WTC11 (cell line): ENCODE results near the gene OLFM1. TPM values are rescaled to one million over a fixed set of nuclear protein-coding genes. Genes with fewer than 3 reads are reported as not detected.

Experiments used
- ATAC-seq: fragments of 200-7000 bp; cut with Tn5 transposase; 2 replicates; pipeline ENCODE4 v1.10.0; 2021; ENCODE audit warnings: mild to moderate bottlenecking, moderate library complexity
- CTCF ChIA-PET: fragments of 300-600 bp; sonication (Branson Sonifier 250); formaldehyde crosslinking; loops from one replicate; lab custom pipeline; 2021; ENCODE audit warnings: antibody characterized with exemption; lab: Charles Lee
- POLR2A ChIA-PET: fragments of 350-600 bp; sonication (Branson Sonifier 250); formaldehyde crosslinking; loops from one replicate; lab custom pipeline; 2021; ENCODE audit warnings: antibody characterized with exemption; lab: Charles Lee
- DNase-seq: peaks from one replicate; pipeline ENCODE4 v3.0.0; 2021; ENCODE audit warnings: low spot score
- H3K27ac Mint-ChIP-seq: 2 replicates; pipeline ENCODE4 v1.8.0; 2021; ENCODE audit warnings: mixed read lengths
- H3K27me3 Mint-ChIP-seq: 2 replicates; pipeline ENCODE4 v1.8.0; 2021; ENCODE audit warnings: low read depth, mild to moderate bottlenecking, moderate library complexity, mixed read lengths
- H3K36me3 Mint-ChIP-seq: 2 replicates; pipeline ENCODE4 v1.8.0; 2021; ENCODE audit warnings: mixed read lengths
- H3K4me1 Mint-ChIP-seq: 2 replicates; pipeline ENCODE4 v1.8.0; 2022; ENCODE audit warnings: mixed read lengths
- H3K4me3 Mint-ChIP-seq: 2 replicates; pipeline ENCODE4 v1.8.0; 2021; ENCODE audit warnings: mild to moderate bottlenecking, moderate library complexity, mixed read lengths
- H3K9me3 Mint-ChIP-seq: 2 replicates; pipeline ENCODE4 v1.8.0; 2021; ENCODE audit warnings: mixed read lengths
- CREB1 ChIP-seq: sonication (generic); formaldehyde crosslinking; IDR thresholded peaks from 2 replicates; pipeline ENCODE4 v1.8.0; 2023; ENCODE audit warnings: mild to moderate bottlenecking, missing genetic modification reagents
- CTCF ChIP-seq: fragments of 200-600 bp; IDR thresholded peaks from 2 replicates; pipeline ENCODE4 v1.8.0; 2022; ENCODE audit warnings: antibody characterized with exemption
- E2F1 ChIP-seq: sonication (generic); formaldehyde crosslinking; IDR thresholded peaks from 2 replicates; pipeline ENCODE4 v1.8.0; 2022; ENCODE audit warnings: mild to moderate bottlenecking, missing genetic modification reagents
- E2F4 ChIP-seq: sonication (generic); formaldehyde crosslinking; IDR thresholded peaks from 2 replicates; pipeline ENCODE4 v1.8.1; 2022; ENCODE audit warnings: low read depth, mild to moderate bottlenecking, moderate library complexity, missing genetic modification reagents, borderline replicate concordance
- E2F5 ChIP-seq: sonication (generic); formaldehyde crosslinking; IDR thresholded peaks from 2 replicates; pipeline ENCODE4 v1.8.1; 2022; ENCODE audit warnings: mild to moderate bottlenecking, moderate library complexity, missing genetic modification reagents
- ESRRA ChIP-seq: sonication (generic); formaldehyde crosslinking; IDR thresholded peaks from 2 replicates; pipeline ENCODE4 v1.8.1; 2022; ENCODE audit warnings: mild to moderate bottlenecking, missing genetic modification reagents, borderline replicate concordance
- FOXJ3 ChIP-seq: sonication (generic); formaldehyde crosslinking; IDR thresholded peaks from 2 replicates; pipeline ENCODE4 v1.9.0; 2021; ENCODE audit warnings: missing genetic modification reagents, mild to moderate bottlenecking, borderline replicate concordance
- FOXP4 ChIP-seq: sonication (generic); formaldehyde crosslinking; IDR thresholded peaks from 2 replicates; pipeline ENCODE4 v1.8.0; 2022; ENCODE audit warnings: mild to moderate bottlenecking, missing genetic modification reagents
- HMGA2 ChIP-seq: fragments of 250-450 bp; sonication (Bioruptor Pico); IDR thresholded peaks from 2 replicates; pipeline ENCODE4 v1.4.0; 2021; ENCODE audit warnings: mild to moderate bottlenecking, moderate library complexity
- IRF1 ChIP-seq: sonication (generic); formaldehyde crosslinking; IDR thresholded peaks from 2 replicates; pipeline ENCODE4 v1.8.0; 2023; ENCODE audit warnings: missing genetic modification reagents
- MXD4 ChIP-seq: fragments of 250-450 bp; sonication (Bioruptor Pico); IDR thresholded peaks from 2 replicates; pipeline ENCODE4 v1.8.0; 2021; ENCODE audit warnings: mild to moderate bottlenecking, moderate library complexity, borderline replicate concordance
- NFE2L1 ChIP-seq: sonication (generic); formaldehyde crosslinking; IDR thresholded peaks from 2 replicates; pipeline ENCODE4 v1.8.1; 2023; ENCODE audit warnings: missing genetic modification reagents
- NR2C2 ChIP-seq: sonication (generic); formaldehyde crosslinking; IDR thresholded peaks from 2 replicates; pipeline ENCODE4 v1.8.0; 2022; ENCODE audit warnings: mild to moderate bottlenecking, missing genetic modification reagents
- PRDM15 ChIP-seq: sonication (generic); formaldehyde crosslinking; IDR thresholded peaks from 2 replicates; pipeline ENCODE4 v1.8.0; 2022; ENCODE audit warnings: missing genetic modification reagents
- RORB ChIP-seq: fragments of 250-450 bp; sonication (Bioruptor Pico); IDR thresholded peaks from 2 replicates; pipeline ENCODE4 v1.9.0; 2021; ENCODE audit warnings: mild to moderate bottlenecking
- SMAD3 ChIP-seq: sonication (generic); formaldehyde crosslinking; IDR thresholded peaks from 2 replicates; pipeline ENCODE4 v1.8.0; 2022; ENCODE audit warnings: missing genetic modification reagents, mild to moderate bottlenecking, borderline replicate concordance
- SMAD4 ChIP-seq: sonication (generic); formaldehyde crosslinking; IDR thresholded peaks from 2 replicates; pipeline ENCODE4 v1.8.0; 2022; ENCODE audit warnings: mild to moderate bottlenecking, missing genetic modification reagents
- ZNF138 ChIP-seq: sonication (generic); formaldehyde crosslinking; conservative IDR thresholded peaks from 2 replicates; pipeline ENCODE4 v1.8.1; 2022; ENCODE audit warnings: mild to moderate bottlenecking, moderate library complexity, missing genetic modification reagents
- ZNF232 ChIP-seq: sonication (generic); formaldehyde crosslinking; IDR thresholded peaks from 2 replicates; pipeline ENCODE4 v1.8.0; 2022; ENCODE audit warnings: mild to moderate bottlenecking, missing genetic modification reagents
- ZNF317 ChIP-seq: sonication (generic); formaldehyde crosslinking; IDR thresholded peaks from 2 replicates; pipeline ENCODE4 v1.8.1; 2023; ENCODE audit warnings: low read depth, mild to moderate bottlenecking, moderate library complexity, missing genetic modification reagents, borderline replicate concordance
- ZNF396 ChIP-seq: fragments of 250-450 bp; sonication (Bioruptor Pico); IDR thresholded peaks from 2 replicates; pipeline ENCODE4 v1.8.0; 2021; ENCODE audit warnings: mild to moderate bottlenecking, moderate library complexity, borderline replicate concordance
- ZNF671 ChIP-seq: fragments of 250-450 bp; sonication (Bioruptor Pico); IDR thresholded peaks from 2 replicates; pipeline ENCODE4 v1.8.0; 2021; ENCODE audit warnings: mild to moderate bottlenecking
- total RNA-seq: library from RNA; stranded (reverse); gene quantifications from 3 replicates; pipeline ENCODE4 v1.2.3, GENCODE V29; 2021

The OLFM1 gene
- total RNA-seq, 1 experiment from 2014 or later: 37.6 TPM

GRCh38 chr9:135078361-135078821 is 9.1 kb upstream of the OLFM1 start (continued):
- TF ChIP-seq IRF1 (CRISPR knock-in tag) (no peak), HMGA2 (CRISPR knock-in tag) (no peak), CREB1 (CRISPR knock-in tag) (no peak), SMAD4 (no peak), ESRRA (CRISPR knock-in tag) (no peak)

- Mint-ChIP-seq H3K9me3 (no peaks in the 10 kb centered on the region), H3K27ac (no peak overlapping the region), H3K4me1 (peaks cover 11% of the 10 kb centered on the region), H3K27me3 (peaks cover 18% of the 10 kb centered on the region), H3K36me3 (no peaks in the 10 kb centered on the region), H3K4me3 (no peak overlapping the region)
- ChIA-PET POLR2A (no interaction called here), CTCF (no interaction called here)
- TF ChIP-seq E2F4 (CRISPR knock-in tag) (no peak), E2F5 (no peak), ZNF671 (CRISPR knock-in tag) (no peak), ZNF138 (CRISPR knock-in tag) (no peak), IRF1 (CRISPR knock-in tag) (no peak), RORB (CRISPR knock-in tag) (no peak), FOXJ3 (no peak), SMAD3 (no peak), CTCF (no peak), PRDM15 (CRISPR knock-in tag) (no peak), ZNF317 (CRISPR knock-in tag) (no peak), MXD4 (no peak), NFE2L1 (CRISPR knock-in tag) (no peak), FOXP4 (CRISPR knock-in tag) (no peak), E2F1 (CRISPR knock-in tag) (no peak), ZNF396 (CRISPR knock-in tag) (no peak), NR2C2 (CRISPR knock-in tag) (no peak), ZNF232 (no peak)
- no peak for DNase-seq
- no peak for ATAC-seq
Observed at GRCh38 chr9:135079018-135079417, 8.4 kb upstream of the OLFM1 start.
